ENCODE data around the gene PRKRIP1. TPM values are rescaled to one million over a fixed set of nuclear protein-coding genes. Genes with fewer than 3 reads are reported as not detected.
"Not testable (repeated sequence)": the region's sequence is repeated elsewhere in the genome, so short reads cannot be mapped to it uniquely, and the experiment has no call there.

The PRKRIP1 gene
- polyA plus RNA-seq, 10 donors = 17.6 to 30.1 (median 24.8) TPM

- DNase-seq = no peak
Measured at GRCh38 chr7:102400360-102400759, 4.2 kb downstream of the PRKRIP1 start.

GRCh38 chr7:102403563-102403962, 7.4 kb downstream of the PRKRIP1 start:
- DNase-seq = no peak

- DNase-seq = peak in 2 of 3 donors; percentile 22 to 34
Measured at GRCh38 chr7:102404005-102404861, 8.1 kb downstream of the PRKRIP1 start.

GRCh38 chr7:102404862-102405188, 8.7 kb downstream of the PRKRIP1 start:
- DNase-seq = not testable (repeated sequence)

- DNase-seq = no peak
Measured at GRCh38 chr7:102407910-102408309, 11.7 kb downstream of the PRKRIP1 start.

- not testable (repeated sequence) for DNase-seq
Measured at GRCh38 chr7:102408530-102408929, 12.4 kb downstream of the PRKRIP1 start.

- DNase-seq = no peak
Measured at GRCh38 chr7:102409340-102409739, 13.2 kb downstream of the PRKRIP1 start.

GRCh38 chr7:102410123-102410522, 14.0 kb downstream of the PRKRIP1 start:
- DNase-seq = no peak

- DNase-seq = no peak
Measured at GRCh38 chr7:102410918-102411317, 14.8 kb downstream of the PRKRIP1 start.

GRCh38 chr7:102412548-102412947, 16.4 kb downstream of the PRKRIP1 start:
- no peak for DNase-seq

- DNase-seq = no peak
Measured at GRCh38 chr7:102413091-102413490, 16.9 kb downstream of the PRKRIP1 start.

- no peak for DNase-seq
Measured at GRCh38 chr7:102413611-102414010, 17.4 kb downstream of the PRKRIP1 start.

- no peak for DNase-seq
Measured at GRCh38 chr7:102415685-102416225, 19.6 kb downstream of the PRKRIP1 start.

GRCh38 chr7:102416406-102416805, 20.2 kb downstream of the PRKRIP1 start:
- DNase-seq = no peak

GRCh38 chr7:102417105-102417504, 20.9 kb downstream of the PRKRIP1 start:
- DNase-seq = no peak

- no peak for DNase-seq
Measured at GRCh38 chr7:102418592-102418991, 22.4 kb downstream of the PRKRIP1 start.

- DNase-seq = no peak
Measured at GRCh38 chr7:102421706-102422240, 25.6 kb downstream of the PRKRIP1 start.

- no peak for DNase-seq
Measured at GRCh38 chr7:102424129-102424551, 28.0 kb downstream of the PRKRIP1 start.

GRCh38 chr7:102424787-102425218, 28.6 kb downstream of the PRKRIP1 start:
- no peak for DNase-seq

- peak in 2 of 3 donors; percentile 27 to 47 for DNase-seq
Measured at GRCh38 chr7:102425639-102426267, 29.6 kb downstream of the PRKRIP1 start.

GRCh38 chr7:102426268-102427018, 30.3 kb downstream of the PRKRIP1 start:
- DNase-seq = no peak

GRCh38 chr7:102427019-102427405, 30.8 kb downstream of the PRKRIP1 start:
- no peak for DNase-seq
